D341Med (cell line): ENCODE results near the gene GAA.

Experiments used
- DNase-seq: peaks from one replicate; pipeline ENCODE4 v3.0.0; 2012; ENCODE audit warnings: low spot score

GAA gene

GRCh38 chr17:80117491-80118401 lies 16.4 kb downstream of the GAA start:
- DNase-seq = peak; percentile 42

GRCh38 chr17:80118601-80119270 lies 17.4 kb downstream of the GAA start:
- peak; percentile 41 for DNase-seq

- peak; percentile 63 for DNase-seq
These were observed 17.9 kb downstream of the GAA start for GRCh38 chr17:80119271-80119791.

GRCh38 chr17:80119839-80120238 lies 18.5 kb downstream of the GAA start:
- DNase-seq = peak; percentile 43

- no peak for DNase-seq
These were observed 20.7 kb downstream of the GAA start for GRCh38 chr17:80122026-80122575.

- no peak for DNase-seq
These were observed 21.6 kb downstream of the GAA start for GRCh38 chr17:80122926-80123505.

GRCh38 chr17:80123791-80124190 lies 22.4 kb downstream of the GAA start:
- DNase-seq = no peak

- peak; percentile 80 for DNase-seq
These were observed 23.1 kb downstream of the GAA start for GRCh38 chr17:80124351-80124981.

- no peak for DNase-seq
These were observed 24.5 kb downstream of the GAA start for GRCh38 chr17:80125656-80126448.

GRCh38 chr17:80126449-80126715 lies 25.0 kb downstream of the GAA start:
- DNase-seq = no peak

- DNase-seq = no peak
These were observed 27.7 kb downstream of the GAA start for GRCh38 chr17:80129006-80129565.

- DNase-seq = no peak
These were observed 29.6 kb downstream of the GAA start for GRCh38 chr17:80130992-80131391.

GRCh38 chr17:80132906-80133625 lies 31.7 kb downstream of the GAA start:
- no peak for DNase-seq

GRCh38 chr17:80133626-80133970 lies 32.2 kb downstream of the GAA start:
- no peak for DNase-seq

GRCh38 chr17:80137131-80137530 lies 35.8 kb downstream of the GAA start:
- no peak for DNase-seq

GRCh38 chr17:80138856-80139426 lies 37.6 kb downstream of the GAA start:
- no peak for DNase-seq

- no peak for DNase-seq
These were observed 40.2 kb downstream of the GAA start for GRCh38 chr17:80141463-80142165.

- DNase-seq = no peak
These were observed 41.5 kb downstream of the GAA start for GRCh38 chr17:80142929-80143328.
